ENCODE measurements around the gene CDH5. TPM values are rescaled to one million over a fixed set of nuclear protein-coding genes. Genes with fewer than 3 reads are reported as not detected.

CDH5 gene
- total and polyA plus RNA-seq, 2 of the 4 experiments (the other 2 are of a cell fraction): not detected

GRCh38 chr16:66402166-66402565 is 35.7 kb downstream of the CDH5 start:
- H3K9me1 ChIP-seq (ENCODE audit: insufficient read depth, low read length): no peaks in the 10 kb centered on the region
- no peak overlapping the region for H2AK9ac ChIP-seq (replicated peaks; ENCODE audit: low read depth, low read length, poor library complexity)
- no peak overlapping the region for H3K18ac ChIP-seq (ENCODE audit: low read depth, low read length)
- no peaks in the 10 kb centered on the region for H3K79me1 ChIP-seq (ENCODE audit: low read depth in 1 of 2, low read length in 2 of 2)
- POLR2A ChIA-PET (ENCODE audit: unreplicated experiment): no interaction called here
- no peaks in the 10 kb centered on the region for H3K36me3 ChIP-seq (ENCODE audit: control insufficient read depth, insufficient read depth, low read length)
- no CpG with 5 or more reads among the region's 12 CpGs for WGBS, 2 experiments (ENCODE audit: extremely low coverage in 2 of 2, insufficient read length in 1 of 2)
- H4K8ac ChIP-seq (ENCODE audit: low read depth in 2 of 2, low read length in 2 of 2): no peak overlapping the region
- H3K27ac ChIP-seq (ENCODE audit: insufficient read depth, low read length): no peak overlapping the region
- peaks cover 2% of the 10 kb centered on the region; the same call in 1 of the 2 replicates for H3K9me3 ChIP-seq (ENCODE audit: control insufficient read depth, insufficient read depth, low read length)
- H3K23ac ChIP-seq (ENCODE audit: low read depth, low read length): no peak overlapping the region
- H3K56ac ChIP-seq (ENCODE audit: extremely low read depth, insufficient read depth, low read length): no peak overlapping the region
- H3K14ac ChIP-seq (replicated peaks; ENCODE audit: low read depth, low read length): no peak overlapping the region
- in situ Hi-C loops (cut with MboI; ENCODE audit: low sequenced_read_pairs): loop anchor here (10.0 kb wide), 1 partner anchor 463 kb away; no protein-coding TSS in a partner anchor
- no peaks in the 10 kb centered on the region for H4K20me1 ChIP-seq (ENCODE audit: insufficient read depth, low read length)
- intact Hi-C loops (cut with micrococcal nuclease): loop anchor here (10.0 kb wide), 1 partner anchor 343 kb away; no protein-coding TSS in a partner anchor
- DNase-seq (no peak), ATAC-seq (ENCODE audit: low read depth) (no peak)
- no peak overlapping the region for H4K5ac ChIP-seq (ENCODE audit: low read depth, low read length)
- H3K27me3 ChIP-seq (ENCODE audit: control insufficient read depth, insufficient read depth, low read length): peaks cover 32% of the 10 kb centered on the region
- dilution Hi-C loops (cut with HindIII; ENCODE audit: low sequenced_read_pairs, unreplicated experiment): no loop called here
- no peak overlapping the region for H3K4me3 ChIP-seq (ENCODE audit: insufficient read depth, low read depth, low read length)
- no peak overlapping the region for H3K9ac ChIP-seq (ENCODE audit: low read depth, low read length)
- H2BK5ac ChIP-seq (ENCODE audit: low read depth, low read length, poor library complexity, severe bottlenecking): no peak overlapping the region
- no peak overlapping the region for H3K4ac ChIP-seq (ENCODE audit: low read depth, low read length)
- no peak overlapping the region for H3K4me2 ChIP-seq (ENCODE audit: low read depth, low read length)
- no peak for TF ChIP-seq MXI1 (IDR thresholded peaks at IDR 0.05; ENCODE audit: borderline replicate concordance, low read depth, low read length)
- no peak for TF ChIP-seq MAFK (IDR thresholded peaks at IDR 0.05; ENCODE audit: low read depth, low read length)
- TF ChIP-seq ELK1 (IDR thresholded peaks at IDR 0.05; ENCODE audit: borderline replicate concordance, low read depth, low read length): no peak
- no peak for TF ChIP-seq POLR2A (IDR thresholded peaks at IDR 0.05; ENCODE audit: low read depth, low read length)
- no peak for TF ChIP-seq NFE2L2 (IDR thresholded peaks at IDR 0.05; ENCODE audit: low read depth, low read length)
- no peak for TF ChIP-seq BHLHE40 (IDR thresholded peaks at IDR 0.05; ENCODE audit: low read depth, low read length)
- TF ChIP-seq RFX5 (IDR thresholded peaks at IDR 0.05; ENCODE audit: low read depth, low read length): no peak
- TF ChIP-seq MAZ (IDR thresholded peaks at IDR 0.05; ENCODE audit: borderline replicate concordance, low read depth, low read length): no peak
- TF ChIP-seq RAD21 (IDR thresholded peaks at IDR 0.05; ENCODE audit: low read length): no peak
- TF ChIP-seq SMC3 (IDR thresholded peaks at IDR 0.05; ENCODE audit: low read depth, low read length): no peak
- TF ChIP-seq FOS (IDR thresholded peaks at IDR 0.05; ENCODE audit: low read depth, low read length): no peak
- no peak for TF ChIP-seq RCOR1 (IDR thresholded peaks at IDR 0.05; ENCODE audit: insufficient replicate concordance, low read length)
- no peak overlapping the region for H4K91ac ChIP-seq (ENCODE audit: insufficient read depth, low read depth, low read length)
- no TSS peak for BruUV-seq (replicated peaks)
- no peak overlapping the region for H2BK120ac ChIP-seq (ENCODE audit: low read depth, low read length)
- CTCF ChIA-PET: no interaction called here
- H2AK5ac ChIP-seq (ENCODE audit: low read depth, low read length): no peak overlapping the region
- H2AFZ ChIP-seq (replicated peaks; ENCODE audit: low read length, poor library complexity): no peak overlapping the region
- peaks cover 2% of the 10 kb centered on the region; the same call in 1 of the 2 replicates for H3K4me1 ChIP-seq (ENCODE audit: control insufficient read depth, insufficient read depth, low read length)
- H2BK15ac ChIP-seq (ENCODE audit: low read depth, low read length): no peak overlapping the region
- no peak overlapping the region for H2BK20ac ChIP-seq (ENCODE audit: low read depth, low read length)

Data from IMR-90 (cell line).